Measurements from ENCODE around the gene DMRTC2. TPM values are rescaled to one million over a fixed set of nuclear protein-coding genes. Genes with fewer than 3 reads are reported as not detected.

DMRTC2 gene
- polyA plus RNA-seq, 3 donors, result not detected

DNA sequence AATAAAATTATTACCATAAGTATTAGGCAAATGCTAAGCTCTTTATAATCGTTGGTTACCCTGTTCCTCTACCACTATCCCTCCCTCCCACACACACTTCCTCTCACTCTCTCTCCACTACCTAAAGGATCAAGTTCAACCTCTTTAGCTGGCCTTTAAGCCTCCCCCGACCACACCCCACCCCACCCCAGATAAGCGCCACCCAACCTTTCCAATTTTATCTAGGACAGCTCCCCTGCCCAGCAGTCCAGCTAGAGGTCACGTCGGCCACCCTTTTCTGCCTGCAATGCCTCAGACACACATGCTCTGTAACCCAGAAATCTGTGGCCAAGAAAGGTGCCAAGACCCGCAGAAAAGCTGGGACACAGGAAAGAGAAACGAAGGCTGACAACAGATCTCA lies 1.5 kb upstream of the DMRTC2 start:
- 46 to 60% (median 58%) methylated on average over 7 of the region's 7 CpGs for WGBS, 3 donors
- H3K27ac ChIP-seq (ENCODE audit: low read depth, low read length), result no peak overlapping the region

GRCh38 chr19:41844601-41845000 lies 241 bp upstream of the DMRTC2 start, which contains the start of gene LYPD4:
LYPD4 (minus strand) TSS chr19:41844683; CDS start chr19:41839285, 5,398 bp downstream.
- WGBS, 3 donors, result 79 to 88% (median 84%) methylated on average over 30 of the region's 30 CpGs
- no peak within 1 kb of the TSS for H3K27ac ChIP-seq (ENCODE audit: low read depth, low read length)

GRCh38 chr19:41845051-41845590 lies 279 bp downstream of the DMRTC2 start:
- H3K27ac ChIP-seq (ENCODE audit: low read depth, low read length), result no peak overlapping the region
- WGBS, 3 donors, result 86 to 90% (median 89%) methylated on average over 23 of the region's 23 CpGs

GRCh38 chr19:41847351-41848105 lies 2.7 kb downstream of the DMRTC2 start:
- no peak overlapping the region for H3K27ac ChIP-seq (ENCODE audit: low read depth, low read length)
- WGBS, 3 donors, result 85 to 92% (median 90%) methylated on average over 19 of the region's 19 CpGs

DNA sequence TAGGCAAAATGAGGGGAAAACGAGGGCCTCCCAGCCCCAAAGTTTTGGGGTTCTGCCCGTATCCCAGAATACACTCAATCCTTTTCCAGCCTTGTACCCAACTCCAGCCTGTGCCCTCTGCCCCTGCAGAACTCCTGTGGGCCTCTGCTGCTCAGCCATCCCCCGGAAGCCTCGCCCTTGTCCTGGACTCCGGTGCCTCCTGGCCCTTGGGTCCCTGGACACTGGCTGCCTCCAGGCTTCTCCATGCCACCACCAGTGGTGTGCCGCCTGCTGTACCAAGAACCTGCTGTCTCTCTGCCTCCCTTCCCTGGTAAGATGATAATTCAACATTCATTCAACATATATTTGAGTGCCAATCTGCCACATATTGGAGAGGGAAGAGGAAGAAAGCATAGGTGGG lies 3.8 kb downstream of the DMRTC2 start:
- no peak overlapping the region for H3K27ac ChIP-seq (ENCODE audit: low read depth, low read length)

GRCh38 chr19:41849067-41849466 lies 4.2 kb downstream of the DMRTC2 start:
- 67 to 84% (median 81%) methylated on average over 2 of the region's 2 CpGs for WGBS, 3 donors
- H3K27ac ChIP-seq (ENCODE audit: low read depth, low read length), result no peak overlapping the region

More for the DNA sequence above, 3.8 kb downstream of the DMRTC2 start:
- WGBS, 3 donors, result 80 to 86% (median 83%) methylated on average over 6 of the region's 6 CpGs

- WGBS, 3 donors, result 62 to 69% (median 66%) methylated on average over 5 of the region's 5 CpGs
Measured at GRCh38 chr19:41850381-41850780, 5.5 kb downstream of the DMRTC2 start.

DNA sequence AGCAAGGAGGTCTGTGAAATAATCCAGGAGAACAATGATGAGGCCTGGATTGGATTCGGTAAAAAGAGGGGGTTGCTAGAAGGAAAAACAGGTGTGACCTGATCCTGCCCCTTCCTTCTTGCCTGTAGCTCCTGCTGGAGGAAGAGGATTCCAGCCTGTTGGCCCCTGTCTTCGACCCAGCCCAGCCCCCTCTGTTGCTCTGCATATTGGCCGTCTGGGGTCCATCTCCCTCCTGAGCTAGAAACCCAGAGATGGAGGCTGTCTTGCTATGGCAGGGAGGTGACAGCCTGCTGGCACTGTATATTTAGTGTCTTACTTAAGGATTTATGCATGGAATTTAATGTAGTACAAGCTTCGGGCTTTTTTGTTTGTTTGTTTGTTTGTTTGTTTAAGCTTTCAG lies 6.6 kb downstream of the DMRTC2 start:
- WGBS, 3 donors, result 38 to 47% (median 39%) methylated on average over 4 of the region's 4 CpGs
- no peak overlapping the region for H3K27ac ChIP-seq (ENCODE audit: low read depth, low read length)

More at GRCh38 chr19:41850381-41850780, 5.5 kb downstream of the DMRTC2 start:
- H3K27ac ChIP-seq (ENCODE audit: low read depth, low read length), result no peak overlapping the region

- WGBS, 3 donors, result 40 to 83% (median 68%) methylated on average over 2 of the region's 2 CpGs
- no peak overlapping the region for H3K27ac ChIP-seq (ENCODE audit: low read depth, low read length)
Measured at GRCh38 chr19:41853344-41853743, 8.5 kb downstream of the DMRTC2 start.

DNA sequence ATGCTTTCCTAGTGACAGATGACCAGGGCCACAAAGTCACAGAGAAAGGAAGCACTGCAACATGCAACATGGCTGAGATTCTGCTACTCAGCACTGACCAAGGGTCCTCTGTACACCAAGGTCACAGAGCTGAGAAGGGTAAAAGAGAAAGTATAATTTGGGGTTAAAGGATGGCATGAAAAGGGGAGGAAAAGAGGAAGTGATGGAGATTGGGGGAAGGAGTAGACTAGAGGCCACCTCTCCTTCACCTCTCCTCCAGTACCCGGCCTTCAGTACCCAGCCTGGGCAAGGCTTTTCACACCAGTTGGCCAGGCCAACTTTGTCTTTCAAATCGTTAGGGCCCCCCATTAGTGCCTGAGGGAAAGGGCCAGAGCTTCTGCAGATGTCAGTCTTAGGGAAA lies 8.9 kb downstream of the DMRTC2 start:
- 46 to 56% (median 48%) methylated on average over 2 of the region's 2 CpGs for WGBS, 3 donors
- H3K27ac ChIP-seq (ENCODE audit: low read depth, low read length), result no peak overlapping the region

DNA sequence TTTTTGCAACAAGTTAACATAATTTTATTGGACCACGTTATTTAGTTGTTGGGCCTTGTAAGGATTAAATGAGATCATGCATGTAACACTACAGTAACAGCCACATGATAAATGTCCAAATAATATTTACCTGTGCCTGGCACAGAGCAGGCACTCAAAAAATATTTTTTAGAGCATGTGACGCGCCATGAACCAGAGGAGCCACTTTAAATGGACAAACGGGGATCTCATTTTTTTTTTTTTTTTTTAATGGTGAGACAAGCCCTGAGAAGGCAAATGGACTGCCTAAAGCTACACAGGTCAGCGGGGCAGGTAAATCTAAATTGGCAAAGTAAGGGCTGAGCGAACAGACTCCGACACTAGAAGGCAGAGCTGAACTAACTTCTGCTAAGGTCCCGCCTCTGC lies 14.4 kb downstream of the DMRTC2 start:
- WGBS, 3 donors, result 0 to 6% (median 2%) methylated on average over 8 of the region's 8 CpGs
- H3K27ac ChIP-seq (ENCODE audit: low read depth, low read length), result no peak overlapping the region

- 0% methylated on average over 68 to 76 of the region's 76 CpGs for WGBS, 3 donors
- peak within 1 kb of the TSS; percentile 71 for H3K27ac ChIP-seq (ENCODE audit: low read depth, low read length)
Measured at GRCh38 chr19:41859618-41860418, 15.0 kb downstream of the DMRTC2 start, which contains the start of gene RPS19. RPS19 (plus strand) TSS chr19:41860255; CDS start chr19:41860775, 520 bp downstream.

DNA sequence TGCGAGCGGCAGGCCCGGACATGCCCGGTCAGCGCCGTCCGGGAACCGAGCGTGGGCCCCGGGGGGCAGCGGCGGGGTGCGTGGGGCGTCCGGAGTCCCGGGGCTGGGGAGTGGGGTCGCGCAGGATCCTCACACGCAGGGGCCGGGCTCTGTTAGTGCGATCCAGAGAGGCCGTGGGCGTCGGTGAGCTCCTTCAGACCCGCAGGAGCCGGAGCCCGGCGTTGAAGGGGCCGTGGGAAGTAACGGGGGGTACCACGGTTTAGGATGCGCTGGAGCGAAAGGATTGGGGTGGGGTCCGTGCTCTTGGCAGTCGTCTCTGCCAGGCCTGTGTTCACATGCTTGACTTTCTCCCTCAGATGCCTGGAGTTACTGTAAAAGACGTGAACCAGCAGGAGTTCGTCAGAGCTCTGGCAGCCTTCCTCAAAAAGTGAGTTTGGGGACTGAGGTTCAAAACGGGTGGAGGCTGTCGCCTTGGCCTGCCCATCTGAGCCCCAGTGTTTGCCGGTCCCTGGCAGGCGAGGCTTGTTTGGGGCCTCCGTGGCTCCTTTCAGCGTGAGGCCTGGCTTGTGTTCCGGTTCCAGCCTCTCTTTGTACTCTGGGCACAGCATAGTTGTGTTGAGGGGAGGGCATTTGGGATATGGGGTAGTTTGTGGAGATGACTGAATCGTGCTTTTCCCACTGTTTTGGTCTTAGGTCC lies 15.7 kb downstream of the DMRTC2 start:
- 0 to 1% (median 0%) methylated on average over 42 to 45 of the region's 45 CpGs for WGBS, 3 donors
- peak overlapping the region; percentile 71 for H3K27ac ChIP-seq (ENCODE audit: low read depth, low read length)

GRCh38 chr19:41861116-41861768 lies 16.4 kb downstream of the DMRTC2 start:
- no peak overlapping the region for H3K27ac ChIP-seq (ENCODE audit: low read depth, low read length)

GRCh38 chr19:41861846-41862245 lies 17.0 kb downstream of the DMRTC2 start:
- no peak overlapping the region for H3K27ac ChIP-seq (ENCODE audit: low read depth, low read length)
- WGBS, 3 donors, result 68 to 77% (median 70%) methylated on average over 9 of the region's 9 CpGs

More at GRCh38 chr19:41861116-41861768, 16.4 kb downstream of the DMRTC2 start:
- 25 to 30% (median 30%) methylated on average over 9 of the region's 9 CpGs for WGBS, 3 donors

- WGBS, 3 donors, result 71 to 75% (median 72%) methylated on average over 2 of the region's 2 CpGs
- H3K27ac ChIP-seq (ENCODE audit: low read depth, low read length), result no peak overlapping the region
Measured at GRCh38 chr19:41862445-41862986, 17.7 kb downstream of the DMRTC2 start.

DNA sequence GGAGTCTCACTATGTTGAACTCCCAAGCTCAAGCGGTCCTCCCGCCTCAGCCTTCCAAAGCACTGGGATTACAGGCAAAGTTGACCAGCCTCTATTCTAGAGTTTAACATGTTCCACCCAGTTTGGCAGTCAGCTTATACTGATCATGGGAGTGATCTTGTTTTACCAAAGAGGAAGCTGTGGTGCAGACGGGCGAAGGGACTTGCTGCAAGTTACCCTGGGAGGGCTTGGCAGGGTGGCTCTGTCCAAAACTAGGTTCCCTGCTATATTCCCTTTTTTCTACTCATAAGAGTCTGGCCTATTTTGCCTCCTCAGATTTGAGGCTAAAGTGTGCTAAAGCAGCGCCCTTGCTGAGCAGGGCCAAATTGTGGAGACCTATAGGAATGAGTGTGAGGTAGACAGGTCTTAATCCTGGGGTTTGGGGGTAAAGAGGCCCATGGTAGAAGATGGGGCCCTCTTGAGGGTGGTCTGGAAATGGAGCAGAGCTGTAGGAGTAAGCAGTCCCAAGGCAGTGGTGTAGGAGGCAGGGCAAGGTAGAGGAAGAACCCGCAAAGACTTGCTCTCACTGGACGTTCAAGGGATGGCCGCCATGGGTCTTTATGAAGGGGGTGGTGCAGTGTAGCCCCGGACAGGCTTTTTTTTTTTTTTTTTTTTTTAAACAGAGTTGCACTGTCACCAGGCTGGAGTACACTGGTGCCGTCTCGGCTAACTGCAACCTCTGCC lies 18.5 kb downstream of the DMRTC2 start:
- H3K27ac ChIP-seq (ENCODE audit: low read depth, low read length), result no peak overlapping the region
- 73 to 88% (median 82%) methylated on average over 11 of the region's 11 CpGs for WGBS, 3 donors
